ENCODE results near the gene NPAS3. TPM values are rescaled to one million over a fixed set of nuclear protein-coding genes. Genes with fewer than 3 reads are reported as not detected.

The NPAS3 gene
- total RNA-seq, 1 donor from 2014 or later, result 0.08 TPM

- peak; percentile 72 for ATAC-seq
Observed at GRCh38 chr14:33848706-33849454, 910.2 kb downstream of the NPAS3 start.

- no peak for ATAC-seq
Observed at GRCh38 chr14:33849455-33849801, 910.7 kb downstream of the NPAS3 start.

- ATAC-seq, result no peak
Observed at GRCh38 chr14:33850826-33851225, 912.1 kb downstream of the NPAS3 start.

- no peak for ATAC-seq
Observed at GRCh38 chr14:33851366-33851765, 912.7 kb downstream of the NPAS3 start.

- no peak for ATAC-seq
Observed at GRCh38 chr14:33851931-33852330, 913.3 kb downstream of the NPAS3 start.

Measured in esophagus mucosa (tissue), 1 donor.